HCT116 (cell line): ENCODE measurements around the gene ATRAID. TPM values are rescaled to one million over a fixed set of nuclear protein-coding genes. Genes with fewer than 3 reads are reported as not detected.

Experiments
- ATAC-seq: fragments of 200-7000 bp; cut with Tn5 transposase; 2 replicates; pipeline ENCODE4 v1.9.1; 2020; ENCODE audit warnings: mild to moderate bottlenecking, moderate library complexity
- BruUV-seq: library from RNA; stranded (reverse); fragments of 400-500 nt; replicated peaks from 2 replicates; lab custom pipeline; 2021; lab: Mats Ljungman, UMichigan
- CTCF ChIA-PET: fragments of 300-600 bp; sonication (Branson Sonifier 250); formaldehyde crosslinking; loops from one replicate; lab custom pipeline; 2021; ENCODE audit warnings: antibody characterized with exemption; lab: Charles Lee
- POLR2A ChIA-PET: fragments of 300-600, 350-600 bp; sonication (Branson Sonifier 250); formaldehyde crosslinking; loops from one replicate; lab custom pipeline; 2021; ENCODE audit warnings: antibody characterized with exemption; lab: Charles Lee
- RAD21 ChIA-PET, 2 experiments: fragments of 300-600 bp; sonication (Branson Sonifier 250); formaldehyde crosslinking; loops; one replicate each; lab custom pipeline; 2023; ENCODE audit warnings: low total read pairs in 2 of 2; ENCODE audit not compliant: uncharacterized antibody in 2 of 2, unreplicated experiment in 2 of 2, low non-redundant PET in 1 of 2; lab: Charles Lee
- DNase-seq: peaks from one replicate; pipeline ENCODE4 v3.0.0-alpha.2; 2010; ENCODE audit warnings: low read depth, low spot score
- H2AFZ ChIP-seq: fragments of 200-600 bp; shearing (Covaris generic), sonication (generic); 2 replicates; pipeline ENCODE4 v1.6.1; 2017; ENCODE audit warnings: low read depth, mixed run types, mixed read lengths, antibody characterized with exemption, low read length; ENCODE audit not compliant: poor library complexity, severe bottlenecking
- H3K27ac ChIP-seq: 2 replicates; pipeline ENCODE4 v1.5.1; 2012; ENCODE audit warnings: low read depth, low read length
- H3K27me3 ChIP-seq: fragments of 200-600 bp; sonication (generic); 2 replicates; pipeline ENCODE4 v1.6.1; 2016; ENCODE audit warnings: mixed run types, low read length, mixed read lengths; ENCODE audit not compliant: insufficient read depth
- H3K36me3 ChIP-seq, 2 experiments: fragments of 200-500 bp in 1 of 2; fragments of 200-600 bp in 1 of 2; sonication (Bioruptor generic) in 1 of 2; sonication (generic) in 1 of 2; 2 replicates each; pipeline versions ENCODE4 v1.5.1 to v1.6.1; 2014 to 2016; ENCODE audit warnings: low read length in 2 of 2, inconsistent platforms in 1 of 2, mixed read lengths in 1 of 2, mixed run types in 1 of 2; ENCODE audit not compliant: insufficient read depth in 2 of 2, control insufficient read depth in 1 of 2
- H3K4me1 ChIP-seq, 2 experiments: fragments of 200-600 bp in 1 of 2; sonication (generic) in 1 of 2; 2 replicates each; pipeline versions ENCODE4 v1.5.1 to v1.6.1; 2012 to 2017; ENCODE audit warnings: low read length in 2 of 2, inconsistent platforms in 1 of 2, mild to moderate bottlenecking in 1 of 2, mixed read lengths in 1 of 2, mixed run types in 1 of 2, moderate library complexity in 1 of 2; ENCODE audit not compliant: insufficient read depth in 2 of 2, control insufficient read depth in 1 of 2
- H3K4me2 ChIP-seq: fragments of 200-600 bp; sonication (generic); 2 replicates; pipeline ENCODE4 v1.6.1; 2017; ENCODE audit warnings: mixed run types, low read length, mixed read lengths
- H3K4me3 ChIP-seq, 2 experiments: fragments of 200-600 bp in 1 of 2; sonication (generic) in 1 of 2; replicated peaks in 1 of 2; 2 replicates each; pipeline ENCODE4 v1.5.1; 2011 to 2016; ENCODE audit warnings: low read length in 2 of 2, control low read depth in 1 of 2, low read depth in 1 of 2, mild to moderate bottlenecking in 1 of 2, mixed read lengths in 1 of 2, mixed run types in 1 of 2
- H3K79me2 ChIP-seq: fragments of 200-600 bp; sonication (generic); 2 replicates; pipeline ENCODE4 v1.6.1; 2017; ENCODE audit warnings: mild to moderate bottlenecking, mixed run types, low read length, moderate library complexity, mixed read lengths; ENCODE audit not compliant: insufficient read depth
- H3K9ac ChIP-seq: fragments of 200-600 bp; sonication (generic); 2 replicates; pipeline ENCODE4 v1.6.1; 2016; ENCODE audit warnings: low read length, mixed read lengths
- H3K9me2 ChIP-seq: fragments of 200-600 bp; sonication (generic), shearing (Covaris generic); 2 replicates; pipeline ENCODE4 v1.6.1; 2017; ENCODE audit warnings: mixed run types, mild to moderate bottlenecking, moderate library complexity; ENCODE audit not compliant: insufficient read depth
- H3K9me3 ChIP-seq, 2 experiments: fragments of 200-500 bp in 1 of 2; fragments of 200-600 bp in 1 of 2; sonication (Bioruptor generic) in 1 of 2; sonication (generic) in 1 of 2; 2 replicates each; pipeline ENCODE4 v1.6.1; 2014 to 2017; ENCODE audit warnings: low read length in 2 of 2, mixed read lengths in 2 of 2, inconsistent platforms in 1 of 2, low read depth in 1 of 2, mild to moderate bottlenecking in 1 of 2, mixed run types in 1 of 2, moderate library complexity in 1 of 2; ENCODE audit not compliant: control insufficient read depth in 1 of 2, insufficient read depth in 1 of 2
- H4K20me1 ChIP-seq: fragments of 200-600 bp; sonication (generic), shearing (Covaris generic); 2 replicates; pipeline ENCODE4 v1.6.1; 2017; ENCODE audit warnings: mixed run types, mild to moderate bottlenecking, moderate library complexity; ENCODE audit not compliant: insufficient read depth
- ZFX ChIP-seq: fragments of 450-650 bp; IDR thresholded peaks from 2 replicates; pipeline ENCODE4 v1.6.1; 2017
- intact Hi-C: fragments of 100-400 bp; cut with micrococcal nuclease; formaldehyde crosslinking; loops from 2 replicates; pipeline ENCODE4 v1.10.0; 2022
- total RNA-seq: library from RNA; stranded (reverse); gene quantifications from one replicate; pipeline ENCODE4 v1.2.1, GENCODE V29; 2021; ENCODE audit not compliant: unreplicated experiment
- TF ChIP-seq, protein P1 (sequence below): IDR thresholded peaks from 2 replicates; pipeline ENCODE4 v1.6.1; 2012; ENCODE audit warnings: low read depth

Gene ATRAID
- total RNA-seq, 1 experiment from 2014 or later, result 93.6 TPM

GRCh38 chr2:27265536-27265870, 53.7 kb downstream of the ATRAID start:
- no peaks in the 10 kb centered on the region for H3K36me3 ChIP-seq
- DNase-seq, result no peak
- H4K20me1 ChIP-seq, result no peaks in the 10 kb centered on the region
- H3K9me2 ChIP-seq, result no peaks in the 10 kb centered on the region
- peaks cover 5% of the 10 kb centered on the region; the same call in 1 of the 2 replicates for H3K79me2 ChIP-seq
- no peak for ATAC-seq
- ChIA-PET CTCF (interaction anchor here (0.7 to 4.0 kb wide), 7 partner anchors 10 to 179 kb away, joined by 3 to 22 read pairs (median 5); partner anchors contain the start of genes DNAJC5G and KHK), POLR2A (interaction anchor here (0.7 to 1.7 kb wide), 4 partner anchors 14 to 131 kb away, joined by 3 to 4 read pairs (median 3); partner anchors contain the start of gene PREB), RAD21 (interaction anchor here in 1 of 2 experiments (0.9 kb wide), 1 partner anchor 14 kb away, joined by 3 read pairs; no protein-coding TSS in a partner anchor)
- H3K4me3 ChIP-seq, result no peak overlapping the region
- no peak overlapping the region for H3K27ac ChIP-seq
- intact Hi-C loops, result loop anchor here (5.0 kb wide), 1 partner anchor 37 kb away; no protein-coding TSS in a partner anchor
- H3K4me1 ChIP-seq, result peaks cover 19 to 37% of the 10 kb centered on the region in 2 experiments
- BruUV-seq, result no TSS peak
- TF ChIP-seq ZFX, result peak; percentile 17; the same call in 1 of the 2 replicates
- TF ChIP-seq, protein P1, sequence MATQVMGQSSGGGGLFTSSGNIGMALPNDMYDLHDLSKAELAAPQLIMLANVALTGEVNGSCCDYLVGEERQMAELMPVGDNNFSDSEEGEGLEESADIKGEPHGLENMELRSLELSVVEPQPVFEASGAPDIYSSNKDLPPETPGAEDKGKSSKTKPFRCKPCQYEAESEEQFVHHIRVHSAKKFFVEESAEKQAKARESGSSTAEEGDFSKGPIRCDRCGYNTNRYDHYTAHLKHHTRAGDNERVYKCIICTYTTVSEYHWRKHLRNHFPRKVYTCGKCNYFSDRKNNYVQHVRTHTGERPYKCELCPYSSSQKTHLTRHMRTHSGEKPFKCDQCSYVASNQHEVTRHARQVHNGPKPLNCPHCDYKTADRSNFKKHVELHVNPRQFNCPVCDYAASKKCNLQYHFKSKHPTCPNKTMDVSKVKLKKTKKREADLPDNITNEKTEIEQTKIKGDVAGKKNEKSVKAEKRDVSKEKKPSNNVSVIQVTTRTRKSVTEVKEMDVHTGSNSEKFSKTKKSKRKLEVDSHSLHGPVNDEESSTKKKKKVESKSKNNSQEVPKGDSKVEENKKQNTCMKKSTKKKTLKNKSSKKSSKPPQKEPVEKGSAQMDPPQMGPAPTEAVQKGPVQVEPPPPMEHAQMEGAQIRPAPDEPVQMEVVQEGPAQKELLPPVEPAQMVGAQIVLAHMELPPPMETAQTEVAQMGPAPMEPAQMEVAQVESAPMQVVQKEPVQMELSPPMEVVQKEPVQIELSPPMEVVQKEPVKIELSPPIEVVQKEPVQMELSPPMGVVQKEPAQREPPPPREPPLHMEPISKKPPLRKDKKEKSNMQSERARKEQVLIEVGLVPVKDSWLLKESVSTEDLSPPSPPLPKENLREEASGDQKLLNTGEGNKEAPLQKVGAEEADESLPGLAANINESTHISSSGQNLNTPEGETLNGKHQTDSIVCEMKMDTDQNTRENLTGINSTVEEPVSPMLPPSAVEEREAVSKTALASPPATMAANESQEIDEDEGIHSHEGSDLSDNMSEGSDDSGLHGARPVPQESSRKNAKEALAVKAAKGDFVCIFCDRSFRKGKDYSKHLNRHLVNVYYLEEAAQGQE, result no peak
- peak overlapping the region; percentile 99 for H3K4me2 ChIP-seq
- H3K9ac ChIP-seq, result peak overlapping the region; percentile 63
- H2AFZ ChIP-seq, result peak overlapping the region; percentile 77
- H3K27me3 ChIP-seq, result peaks cover 13% of the 10 kb centered on the region; the same call in 1 of the 2 replicates
- no peaks in the 10 kb centered on the region for H3K9me3 ChIP-seq

Other genes starting within 250 kb of the ATRAID start
- 12.1 TPM for gene MAPRE3, start 241.4 kb upstream of the ATRAID start, total RNA-seq
- 69.8 TPM for gene TMEM214, start 179.1 kb upstream of the ATRAID start, total RNA-seq
- gene AGBL5, start 160.4 kb upstream of the ATRAID start, total RNA-seq, result 40.0 TPM
- 187 TPM for gene OST4, start 140.4 kb upstream of the ATRAID start, total RNA-seq
- gene EMILIN1, start 133.4 kb upstream of the ATRAID start, total RNA-seq, result 0.59 TPM
- 6.7 TPM for gene KHK, start 125.3 kb upstream of the ATRAID start, total RNA-seq
- 4.0 TPM for gene CGREF1, start 92.9 kb upstream of the ATRAID start, total RNA-seq
- gene ABHD1, start 88.2 kb upstream of the ATRAID start, total RNA-seq, result not detected
- gene PREB, start 77.4 kb upstream of the ATRAID start, total RNA-seq, result 54.2 TPM
- not detected for gene PRR30, start 72.6 kb upstream of the ATRAID start, total RNA-seq
- gene TCF23, start 63.0 kb upstream of the ATRAID start, total RNA-seq, result not detected
- gene SLC5A6, start 227 bp downstream of the ATRAID start, total RNA-seq, result 55.4 TPM
- gene CAD, start 5.3 kb downstream of the ATRAID start, total RNA-seq, result 114 TPM
- gene SLC30A3, start 51.0 kb downstream of the ATRAID start, total RNA-seq, result 20.5 TPM
- gene DNAJC5G, start 63.4 kb downstream of the ATRAID start, total RNA-seq, result 2.5 TPM
- gene TRIM54, start 70.4 kb downstream of the ATRAID start, total RNA-seq, result 2.0 TPM
- 8.0 TPM for gene UCN, start 96.4 kb downstream of the ATRAID start, total RNA-seq
- 55.4 TPM for gene MPV17, start 111.1 kb downstream of the ATRAID start, total RNA-seq
- gene GTF3C2, start 144.7 kb downstream of the ATRAID start, total RNA-seq, result 88.2 TPM
- 43.8 TPM for gene EIF2B4, start 158.3 kb downstream of the ATRAID start, total RNA-seq
- 90.5 TPM for gene SNX17, start 158.6 kb downstream of the ATRAID start, total RNA-seq
- gene ZNF513, start 168.7 kb downstream of the ATRAID start, total RNA-seq, result 12.8 TPM
- 140 TPM for gene PPM1G, start 197.6 kb downstream of the ATRAID start, total RNA-seq
- 79.1 TPM for gene NRBP1, start 216.6 kb downstream of the ATRAID start, total RNA-seq
- 65.7 TPM for gene KRTCAP3, start 230.3 kb downstream of the ATRAID start, total RNA-seq